GM12873 (cell line): ENCODE measurements around the gene LRRN2.

Source experiments
- CTCF ChIP-seq: IDR thresholded peaks from 2 replicates; pipeline ENCODE4 v1.5.1; 2012; ENCODE audit warnings: low read depth, mild to moderate bottlenecking, moderate library complexity, low read length, control low read depth; ENCODE audit not compliant: insufficient read depth; ENCODE audit errors: missing control alignments

LRRN2 gene

GRCh38 chr1:204621996-204622395 lies 63.5 kb downstream of the LRRN2 start:
- no peak for TF ChIP-seq CTCF

GRCh38 chr1:204621396-204621795 lies 64.1 kb downstream of the LRRN2 start:
- TF ChIP-seq CTCF, result no peak

GRCh38 chr1:204619721-204620120 lies 65.8 kb downstream of the LRRN2 start:
- no peak for TF ChIP-seq CTCF

- TF ChIP-seq CTCF, result no peak
Measured at GRCh38 chr1:204618148-204618760, 67.3 kb downstream of the LRRN2 start.

GRCh38 chr1:204617256-204618147 lies 68.0 kb downstream of the LRRN2 start:
- TF ChIP-seq CTCF, result no peak

- no peak for TF ChIP-seq CTCF
Measured at GRCh38 chr1:204616641-204617040, 68.9 kb downstream of the LRRN2 start.

GRCh38 chr1:204615881-204616280 lies 69.7 kb downstream of the LRRN2 start:
- TF ChIP-seq CTCF, result no peak
